ENCODE data around the gene RRP36.
"Not testable (repeated sequence)": the region's sequence is repeated elsewhere in the genome, so short reads cannot be mapped to it uniquely, and the experiment has no call there.

The RRP36 gene

GRCh38 chr6:42984924-42985475, 36.4 kb upstream of the RRP36 start:
- Histone ChIP-seq H3K4me3 (ENCODE audit: low read length) (peak overlapping the region; percentile 77), H3K9ac (ENCODE audit: low read length) (peak overlapping the region; percentile 90), H3K36me3 (ENCODE audit: control insufficient read depth, insufficient read depth, low read length, severe bottlenecking) (peaks cover 9% of the 10 kb centered on the region), H3K4me1 (ENCODE audit: control insufficient read depth, insufficient read depth, low read length) (peaks cover 40% of the 10 kb centered on the region), H3K9me3 (ENCODE audit: control insufficient read depth, low read length) (no peaks in the 10 kb centered on the region), H3K27me3 (replicated peaks; ENCODE audit: control insufficient read depth, insufficient read depth, low read length) (no peaks in the 10 kb centered on the region)
- DNase-seq (ENCODE audit: low read depth), result peak; percentile 55

- Histone ChIP-seq H3K9ac (ENCODE audit: low read length) (no peak overlapping the region), H3K27me3 (replicated peaks; ENCODE audit: control insufficient read depth, insufficient read depth, low read length) (no peaks in the 10 kb centered on the region), H3K4me3 (ENCODE audit: low read length) (no peak overlapping the region), H3K36me3 (ENCODE audit: control insufficient read depth, insufficient read depth, low read length, severe bottlenecking) (peaks cover 22% of the 10 kb centered on the region), H3K9me3 (ENCODE audit: control insufficient read depth, low read length) (no peaks in the 10 kb centered on the region), H3K4me1 (ENCODE audit: control insufficient read depth, insufficient read depth, low read length) (peaks cover 39% of the 10 kb centered on the region)
- DNase-seq (ENCODE audit: low read depth), result peak; percentile 52
These were observed 33.6 kb upstream of the RRP36 start for GRCh38 chr6:42987533-42988451.

GRCh38 chr6:42988486-42989020, 32.9 kb upstream of the RRP36 start:
- Histone ChIP-seq H3K9ac (ENCODE audit: low read length) (no peak overlapping the region), H3K36me3 (ENCODE audit: control insufficient read depth, insufficient read depth, low read length, severe bottlenecking) (peaks cover 22% of the 10 kb centered on the region), H3K4me3 (ENCODE audit: low read length) (no peak overlapping the region), H3K9me3 (ENCODE audit: control insufficient read depth, low read length) (no peaks in the 10 kb centered on the region), H3K27me3 (replicated peaks; ENCODE audit: control insufficient read depth, insufficient read depth, low read length) (no peaks in the 10 kb centered on the region), H3K4me1 (ENCODE audit: control insufficient read depth, insufficient read depth, low read length) (peaks cover 38% of the 10 kb centered on the region)
- peak; percentile 19 for DNase-seq (ENCODE audit: low read depth)

- Histone ChIP-seq H3K4me3 (ENCODE audit: low read length) (no peak overlapping the region), H3K9ac (ENCODE audit: low read length) (no peak overlapping the region), H3K36me3 (ENCODE audit: control insufficient read depth, insufficient read depth, low read length, severe bottlenecking) (peaks cover 22% of the 10 kb centered on the region), H3K27me3 (replicated peaks; ENCODE audit: control insufficient read depth, insufficient read depth, low read length) (no peaks in the 10 kb centered on the region), H3K4me1 (ENCODE audit: control insufficient read depth, insufficient read depth, low read length) (peaks cover 34% of the 10 kb centered on the region), H3K9me3 (ENCODE audit: control insufficient read depth, low read length) (no peaks in the 10 kb centered on the region)
- DNase-seq (ENCODE audit: low read depth), result no peak
These were observed 31.5 kb upstream of the RRP36 start for GRCh38 chr6:42989923-42990322.

- H3K4me3 ChIP-seq (ENCODE audit: low read length), result no peak overlapping the region
- peaks cover 6% of the 10 kb centered on the region for H3K4me1 ChIP-seq (ENCODE audit: control insufficient read depth, insufficient read depth, low read length)
- H3K9me3 ChIP-seq (ENCODE audit: control insufficient read depth, low read length), result no peaks in the 10 kb centered on the region
- H3K9ac ChIP-seq (ENCODE audit: low read length), result no peak overlapping the region
- no peak for DNase-seq (ENCODE audit: low read depth)
- peaks cover 22% of the 10 kb centered on the region for H3K36me3 ChIP-seq (ENCODE audit: control insufficient read depth, insufficient read depth, low read length, severe bottlenecking)
- no peaks in the 10 kb centered on the region for H3K27me3 ChIP-seq (replicated peaks; ENCODE audit: control insufficient read depth, insufficient read depth, low read length)
These were observed 28.0 kb upstream of the RRP36 start for GRCh38 chr6:42993445-42993844.

- Histone ChIP-seq H3K27me3 (replicated peaks; ENCODE audit: control insufficient read depth, insufficient read depth, low read length) (no peaks in the 10 kb centered on the region), H3K4me3 (ENCODE audit: low read length) (no peak overlapping the region), H3K4me1 (ENCODE audit: control insufficient read depth, insufficient read depth, low read length) (no peaks in the 10 kb centered on the region), H3K36me3 (ENCODE audit: control insufficient read depth, insufficient read depth, low read length, severe bottlenecking) (peaks cover 1% of the 10 kb centered on the region), H3K9ac (ENCODE audit: low read length) (no peak overlapping the region), H3K9me3 (ENCODE audit: control insufficient read depth, low read length) (no peaks in the 10 kb centered on the region)
- peak; percentile 24 for DNase-seq (ENCODE audit: low read depth)
These were observed 24.9 kb upstream of the RRP36 start for GRCh38 chr6:42996513-42996912.

GRCh38 chr6:42998205-42998604, 23.2 kb upstream of the RRP36 start:
- H3K9me3 ChIP-seq (ENCODE audit: control insufficient read depth, low read length); DNase-seq (ENCODE audit: low read depth); H3K4me3 ChIP-seq (ENCODE audit: low read length); H3K27me3 ChIP-seq (replicated peaks; ENCODE audit: control insufficient read depth, insufficient read depth, low read length); H3K9ac ChIP-seq (ENCODE audit: low read length); H3K36me3 ChIP-seq (ENCODE audit: control insufficient read depth, insufficient read depth, low read length, severe bottlenecking); H3K4me1 ChIP-seq (ENCODE audit: control insufficient read depth, insufficient read depth, low read length): not testable (repeated sequence)

- H3K9ac ChIP-seq (ENCODE audit: low read length), result no peak overlapping the region
- no peaks in the 10 kb centered on the region for H3K9me3 ChIP-seq (ENCODE audit: control insufficient read depth, low read length)
- no peaks in the 10 kb centered on the region for H3K4me1 ChIP-seq (ENCODE audit: control insufficient read depth, insufficient read depth, low read length)
- H3K36me3 ChIP-seq (ENCODE audit: control insufficient read depth, insufficient read depth, low read length, severe bottlenecking), result peaks cover 15% of the 10 kb centered on the region
- no peaks in the 10 kb centered on the region for H3K27me3 ChIP-seq (replicated peaks; ENCODE audit: control insufficient read depth, insufficient read depth, low read length)
- no peak overlapping the region for H3K4me3 ChIP-seq (ENCODE audit: low read length)
- DNase-seq (ENCODE audit: low read depth), result no peak
These were observed 19.6 kb upstream of the RRP36 start for GRCh38 chr6:43001843-43002242.

- Histone ChIP-seq H3K36me3 (ENCODE audit: control insufficient read depth, insufficient read depth, low read length, severe bottlenecking) (peaks cover 50% of the 10 kb centered on the region), H3K27me3 (replicated peaks; ENCODE audit: control insufficient read depth, insufficient read depth, low read length) (no peaks in the 10 kb centered on the region), H3K9ac (ENCODE audit: low read length) (no peak overlapping the region), H3K9me3 (ENCODE audit: control insufficient read depth, low read length) (no peaks in the 10 kb centered on the region), H3K4me3 (ENCODE audit: low read length) (no peak overlapping the region), H3K4me1 (ENCODE audit: control insufficient read depth, insufficient read depth, low read length) (no peaks in the 10 kb centered on the region)
- no peak for DNase-seq (ENCODE audit: low read depth)
These were observed 15.6 kb upstream of the RRP36 start for GRCh38 chr6:43005844-43006243.

- H3K36me3 ChIP-seq (ENCODE audit: control insufficient read depth, insufficient read depth, low read length, severe bottlenecking), result peaks cover 54% of the 10 kb centered on the region
- no peak overlapping the region for H3K4me3 ChIP-seq (ENCODE audit: low read length)
- H3K9ac ChIP-seq (ENCODE audit: low read length), result no peak overlapping the region
- H3K27me3 ChIP-seq (replicated peaks; ENCODE audit: control insufficient read depth, insufficient read depth, low read length), result no peaks in the 10 kb centered on the region
- no peak for DNase-seq (ENCODE audit: low read depth)
- no peaks in the 10 kb centered on the region for H3K4me1 ChIP-seq (ENCODE audit: control insufficient read depth, insufficient read depth, low read length)
- no peaks in the 10 kb centered on the region for H3K9me3 ChIP-seq (ENCODE audit: control insufficient read depth, low read length)
These were observed 15.2 kb upstream of the RRP36 start for GRCh38 chr6:43006251-43006650.

GRCh38 chr6:43007126-43007525, 14.3 kb upstream of the RRP36 start:
- H3K9me3 ChIP-seq (ENCODE audit: control insufficient read depth, low read length), result no peaks in the 10 kb centered on the region
- no peak overlapping the region for H3K4me3 ChIP-seq (ENCODE audit: low read length)
- H3K27me3 ChIP-seq (replicated peaks; ENCODE audit: control insufficient read depth, insufficient read depth, low read length), result no peaks in the 10 kb centered on the region
- H3K36me3 ChIP-seq (ENCODE audit: control insufficient read depth, insufficient read depth, low read length, severe bottlenecking), result peaks cover 63% of the 10 kb centered on the region
- peaks cover under 1% of the 10 kb centered on the region for H3K4me1 ChIP-seq (ENCODE audit: control insufficient read depth, insufficient read depth, low read length)
- no peak for DNase-seq (ENCODE audit: low read depth)
- no peak overlapping the region for H3K9ac ChIP-seq (ENCODE audit: low read length)

All from adipocyte (in vitro differentiated cells).